Choroid plexus epithelial cell (primary cell): ENCODE results near the gene ABCD4.

ENCODE experiments used
- DNase-seq: peaks from one replicate; pipeline ENCODE4 v3.0.0-alpha.2; 2010; ENCODE audit warnings: low read depth
- H3K4me3 ChIP-seq: 2 replicates; pipeline ENCODE4 v1.5.1; 2011; ENCODE audit warnings: low read depth, mild to moderate bottlenecking, control low read depth, low read length, moderate library complexity
- TF ChIP-seq, protein P1 (sequence below): conservative IDR thresholded peaks from 2 replicates; pipeline ENCODE4 v1.5.1; 2011; ENCODE audit warnings: low read depth, mild to moderate bottlenecking, control low read depth, inconsistent platforms, low read length, moderate library complexity

Gene ABCD4

GRCh38 chr14:74324931-74325361, 22.2 kb upstream of the ABCD4 start:
- H3K4me3 ChIP-seq, result no peak overlapping the region
- TF ChIP-seq, protein P1, sequence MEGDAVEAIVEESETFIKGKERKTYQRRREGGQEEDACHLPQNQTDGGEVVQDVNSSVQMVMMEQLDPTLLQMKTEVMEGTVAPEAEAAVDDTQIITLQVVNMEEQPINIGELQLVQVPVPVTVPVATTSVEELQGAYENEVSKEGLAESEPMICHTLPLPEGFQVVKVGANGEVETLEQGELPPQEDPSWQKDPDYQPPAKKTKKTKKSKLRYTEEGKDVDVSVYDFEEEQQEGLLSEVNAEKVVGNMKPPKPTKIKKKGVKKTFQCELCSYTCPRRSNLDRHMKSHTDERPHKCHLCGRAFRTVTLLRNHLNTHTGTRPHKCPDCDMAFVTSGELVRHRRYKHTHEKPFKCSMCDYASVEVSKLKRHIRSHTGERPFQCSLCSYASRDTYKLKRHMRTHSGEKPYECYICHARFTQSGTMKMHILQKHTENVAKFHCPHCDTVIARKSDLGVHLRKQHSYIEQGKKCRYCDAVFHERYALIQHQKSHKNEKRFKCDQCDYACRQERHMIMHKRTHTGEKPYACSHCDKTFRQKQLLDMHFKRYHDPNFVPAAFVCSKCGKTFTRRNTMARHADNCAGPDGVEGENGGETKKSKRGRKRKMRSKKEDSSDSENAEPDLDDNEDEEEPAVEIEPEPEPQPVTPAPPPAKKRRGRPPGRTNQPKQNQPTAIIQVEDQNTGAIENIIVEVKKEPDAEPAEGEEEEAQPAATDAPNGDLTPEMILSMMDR, result peak; percentile 74
- DNase-seq, result peak; percentile 71

DNA sequence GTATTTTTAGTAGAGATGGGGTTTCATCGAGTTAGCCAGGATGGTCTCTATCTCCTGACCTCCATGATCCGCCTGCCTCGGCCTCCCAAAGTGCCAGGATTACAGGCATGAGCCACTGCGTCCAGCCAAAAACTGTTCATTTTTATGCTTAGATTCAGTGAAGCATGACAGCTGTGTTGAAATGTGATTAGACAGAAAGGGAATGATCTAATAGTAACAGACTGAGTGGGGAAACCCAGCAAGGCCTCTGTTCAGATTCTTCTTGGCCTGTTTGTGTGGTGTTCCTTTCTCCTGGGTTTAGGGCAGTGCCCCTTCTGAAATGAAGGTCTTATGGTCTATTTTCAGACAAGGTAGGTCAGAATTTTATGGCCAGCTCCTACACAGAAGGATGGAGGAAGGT, 11.8 kb upstream of the ABCD4 start:
- no peak for DNase-seq
- no peak overlapping the region for H3K4me3 ChIP-seq
- TF ChIP-seq, protein P1, result no peak

DNA sequence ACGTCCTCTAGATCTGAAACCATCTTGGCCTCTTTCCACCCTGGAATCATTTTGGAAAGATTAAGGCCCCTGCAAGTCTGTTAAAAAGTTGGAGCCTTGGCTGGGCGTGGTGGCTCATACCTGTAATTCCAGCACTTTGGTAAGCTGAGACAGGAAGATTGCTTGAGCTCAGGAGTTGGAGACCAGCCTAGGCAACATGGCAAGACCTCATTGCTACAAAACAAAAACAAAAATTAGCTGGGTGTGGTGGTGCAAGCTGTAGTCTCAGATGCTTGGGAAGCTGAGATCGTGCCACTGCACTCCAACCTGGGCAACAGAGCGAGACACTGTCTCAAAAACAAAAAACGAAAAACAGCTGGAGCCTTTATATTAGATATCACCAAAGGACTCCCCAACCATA, 10.9 kb upstream of the ABCD4 start:
- no peak for DNase-seq
- H3K4me3 ChIP-seq, result no peak overlapping the region
- TF ChIP-seq, protein P1, result no peak

DNA sequence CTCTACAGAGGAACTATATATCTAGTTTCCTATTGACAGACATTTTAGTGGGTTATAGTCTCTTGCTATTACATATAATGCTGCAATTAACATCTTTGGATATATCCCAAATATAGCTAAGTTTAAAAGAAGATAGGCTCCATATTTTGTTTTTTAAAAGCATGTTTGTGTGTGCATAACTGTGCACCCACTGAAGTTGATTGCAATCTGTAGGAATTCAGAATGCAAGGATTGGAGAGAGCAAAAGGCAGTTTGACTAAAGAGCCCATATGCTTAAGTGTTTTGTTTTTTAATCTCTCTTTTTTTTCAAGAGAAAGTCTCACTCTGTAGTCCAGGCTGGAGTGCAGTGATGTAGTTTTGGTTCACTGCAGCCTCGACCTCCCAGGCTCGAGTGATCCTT, 9.4 kb upstream of the ABCD4 start:
- DNase-seq, result no peak
- no peak overlapping the region for H3K4me3 ChIP-seq
- TF ChIP-seq, protein P1, result no peak

GRCh38 chr14:74309125-74310022, 6.6 kb upstream of the ABCD4 start:
- no peak for DNase-seq
- no peak overlapping the region for H3K4me3 ChIP-seq
- TF ChIP-seq, protein P1, result no peak

DNA sequence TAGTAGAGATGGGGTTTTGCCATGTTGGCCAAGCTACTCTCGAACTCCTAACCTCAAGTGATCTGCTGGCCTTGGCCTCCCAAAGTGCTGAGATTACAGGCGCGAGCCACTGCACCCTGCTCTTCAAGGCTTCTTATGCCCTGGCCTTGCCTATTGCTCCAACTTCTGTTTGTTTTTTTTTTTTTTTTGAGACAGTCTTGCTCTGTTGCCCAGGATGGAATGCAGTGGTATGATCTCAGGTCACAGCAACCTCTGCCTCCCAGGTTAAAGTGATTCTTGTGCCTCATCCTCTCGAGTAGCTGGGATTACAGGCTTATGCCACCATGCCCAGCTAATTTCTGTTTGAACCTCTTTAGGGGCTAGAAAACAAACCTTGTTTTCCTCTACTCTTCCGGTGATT, 6.0 kb upstream of the ABCD4 start:
- DNase-seq, result no peak
- TF ChIP-seq, protein P1, result no peak
- H3K4me3 ChIP-seq, result no peak overlapping the region

DNA sequence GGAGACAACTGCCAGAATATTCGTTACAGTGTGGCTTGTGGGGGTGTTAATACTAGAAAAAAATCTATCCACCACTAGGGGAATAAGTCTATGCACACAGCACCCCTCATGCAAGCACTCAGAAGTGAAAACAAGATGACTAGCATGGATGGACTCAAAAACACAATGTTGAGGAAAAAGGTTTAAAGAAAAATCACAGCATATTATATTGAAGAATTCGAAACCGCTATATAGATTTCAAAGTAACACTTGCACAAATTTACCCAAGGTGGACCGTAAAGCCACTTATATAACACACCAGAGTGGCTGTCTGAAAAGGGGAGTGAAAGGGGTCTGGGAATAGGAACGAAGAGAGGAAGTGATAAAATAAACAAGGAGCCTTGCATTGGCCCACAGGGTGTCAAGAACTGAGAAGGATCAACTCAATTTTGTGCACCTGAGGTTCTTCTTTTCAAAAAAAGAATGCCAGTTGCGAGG, 544 bp downstream of the ABCD4 start:
- peak; percentile 77 for DNase-seq
- peak overlapping the region; percentile 97 for H3K4me3 ChIP-seq
- TF ChIP-seq, protein P1, result peak; percentile 62
